Tibial nerve (tissue), 4 donors: ENCODE data around the gene ADGRL1.

Source experiments
- CTCF ChIP-seq, 5 experiments: fragments of 200-600 bp in 3 of 5; fragments of 450-650 bp in 2 of 5; sonication (generic) in 3 of 5; IDR thresholded peaks; one replicate each; pipeline ENCODE4 v1.5.1; 2016 to 2019; ENCODE audit warnings: antibody characterized with exemption in 5 of 5, mild to moderate bottlenecking in 3 of 5, moderate library complexity in 2 of 5
- EP300 ChIP-seq, 2 donors: sonication (generic); formaldehyde crosslinking; IDR thresholded peaks; one replicate each; pipeline ENCODE4 v1.6.1; 2017; ENCODE audit warnings: antibody characterized with exemption in 2 of 2, mild to moderate bottlenecking in 1 of 2
- POLR2A ChIP-seq, 2 donors: fragments of 450-650 bp; IDR thresholded peaks; one replicate each; pipeline ENCODE4 v1.6.1; 2017; ENCODE audit warnings: antibody characterized with exemption in 2 of 2, mild to moderate bottlenecking in 2 of 2, moderate library complexity in 2 of 2

DNA sequence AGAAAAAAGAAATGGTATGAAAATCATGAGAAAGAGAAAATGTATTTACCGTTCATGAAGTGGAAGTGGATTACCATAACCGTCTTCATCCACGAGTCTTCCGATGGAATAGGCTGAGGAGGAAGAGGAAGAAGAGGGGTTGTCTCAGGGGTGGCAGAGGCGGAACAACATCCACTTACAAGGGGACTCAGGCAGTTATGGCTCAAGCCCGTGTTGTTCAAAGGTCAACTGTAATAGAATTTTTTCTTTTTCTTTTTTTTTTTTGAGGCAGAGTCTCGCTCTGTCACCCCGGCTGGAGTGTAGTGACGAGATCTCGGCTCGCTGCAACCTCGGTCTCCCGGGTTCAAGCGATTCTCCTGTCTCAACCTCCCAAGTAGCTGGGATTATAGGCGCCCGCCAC, 16.9 kb upstream of the ADGRL1 start:
- TF ChIP-seq CTCF (IDR thresholded peaks at IDR 0.05) (no peak), POLR2A (IDR thresholded peaks at IDR 0.05) (no peak), EP300 (IDR thresholded peaks at IDR 0.05) (no peak)
